DMS53 (cell line): ENCODE results near the gene ACOXL.

ENCODE experiments used
- DNase-seq: peaks from one replicate; lab custom pipeline; 2025; lab: John Stamatoyannopoulos, UW

The ACOXL gene

GRCh38 chr2:111167076-111167862 lies 434.9 kb downstream of the ACOXL start:
- DNase-seq, result no peak

DNA sequence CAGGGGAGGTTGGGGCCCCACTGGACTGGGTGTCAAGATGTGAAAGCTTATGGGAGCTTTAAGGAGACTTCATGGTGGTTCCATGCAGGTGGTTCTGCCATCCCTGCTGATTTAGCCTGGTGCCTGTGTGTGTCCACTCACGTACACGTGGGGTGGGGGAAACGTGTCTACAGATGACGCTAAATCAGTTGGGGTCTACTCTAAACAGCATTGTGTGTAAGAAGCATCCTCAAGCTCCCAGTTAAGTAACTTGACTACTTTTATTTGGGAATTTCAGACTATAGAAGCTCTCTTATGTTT lies 435.4 kb downstream of the ACOXL start:
- no peak for DNase-seq
